ENCODE data around the gene MRPS18A.

MRPS18A gene

GRCh38 chr6:43718387-43719105, 31.0 kb upstream of the MRPS18A start:
- no peak for DNase-seq (ENCODE audit: low read depth, low spot score)
- no peak overlapping the region for H3K27ac ChIP-seq

GRCh38 chr6:43717822-43718221, 30.2 kb upstream of the MRPS18A start:
- H3K27ac ChIP-seq: no peak overlapping the region
- DNase-seq (ENCODE audit: low read depth, low spot score): no peak

DNA sequence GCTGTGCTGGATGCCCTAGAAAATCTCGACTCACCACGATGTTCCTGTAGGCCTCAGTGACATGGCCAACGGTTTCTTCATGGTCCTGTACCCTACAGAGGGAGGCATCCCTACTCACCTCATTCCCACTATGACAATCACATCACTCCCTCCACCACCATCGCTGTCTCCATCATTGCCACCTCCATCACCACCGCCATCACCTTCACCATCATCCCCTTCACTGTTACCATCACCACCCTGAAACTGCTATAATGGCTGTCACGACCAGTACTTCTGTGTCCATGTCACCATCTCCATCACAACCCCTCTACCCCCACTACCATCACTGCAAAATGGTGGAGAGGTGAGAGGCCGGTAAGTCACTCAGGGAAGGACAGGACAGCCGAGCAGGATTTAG, 29.8 kb upstream of the MRPS18A start:
- H3K27ac ChIP-seq: no peak overlapping the region

GRCh38 chr6:43716099-43716498, 28.5 kb upstream of the MRPS18A start:
- DNase-seq (ENCODE audit: low read depth, low spot score): no peak
- no peak overlapping the region for H3K27ac ChIP-seq

More for the DNA sequence above, 29.8 kb upstream of the MRPS18A start:
- no peak for DNase-seq (ENCODE audit: low read depth, low spot score)

DNA sequence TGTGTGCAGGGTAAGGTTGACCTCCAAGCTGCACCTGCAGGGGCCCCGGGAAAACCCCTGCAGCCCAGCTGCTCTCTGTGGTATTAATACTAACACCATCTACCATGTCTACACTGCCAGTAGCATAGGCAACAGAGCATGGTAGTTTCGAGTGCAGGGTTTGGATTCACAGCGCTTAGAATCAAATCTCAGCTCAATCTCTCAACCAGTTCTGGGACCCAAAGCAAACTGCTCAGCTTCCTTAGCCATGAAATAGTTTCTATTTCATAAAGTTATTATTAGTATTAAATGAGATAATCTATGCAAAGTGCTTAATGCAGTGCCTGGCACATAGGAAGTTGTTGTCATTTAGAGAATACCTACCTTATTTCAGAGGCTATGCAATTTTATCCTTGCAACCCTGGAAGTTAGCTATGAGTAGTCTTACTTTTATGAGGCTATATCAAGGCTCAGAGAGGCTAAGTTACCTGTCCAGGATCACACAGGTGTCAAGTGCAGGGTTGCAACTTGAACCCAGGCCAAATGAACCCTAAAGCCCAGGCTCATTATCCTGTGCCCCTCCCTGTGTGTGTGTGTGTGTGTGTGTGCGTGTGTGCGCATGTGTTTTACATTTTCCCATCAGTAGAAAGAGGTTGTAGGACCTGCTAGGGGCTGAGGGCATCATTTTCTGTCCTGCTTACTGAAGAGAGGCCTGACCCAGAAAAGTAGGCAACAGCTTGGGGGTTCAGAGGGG, 27.6 kb upstream of the MRPS18A start:
- DNase-seq (ENCODE audit: low read depth, low spot score): no peak
- H3K27ac ChIP-seq: no peak overlapping the region

- no peak for DNase-seq (ENCODE audit: low read depth, low spot score)
- no peak overlapping the region for H3K27ac ChIP-seq
Measured at GRCh38 chr6:43714311-43715055, 26.9 kb upstream of the MRPS18A start.

DNA sequence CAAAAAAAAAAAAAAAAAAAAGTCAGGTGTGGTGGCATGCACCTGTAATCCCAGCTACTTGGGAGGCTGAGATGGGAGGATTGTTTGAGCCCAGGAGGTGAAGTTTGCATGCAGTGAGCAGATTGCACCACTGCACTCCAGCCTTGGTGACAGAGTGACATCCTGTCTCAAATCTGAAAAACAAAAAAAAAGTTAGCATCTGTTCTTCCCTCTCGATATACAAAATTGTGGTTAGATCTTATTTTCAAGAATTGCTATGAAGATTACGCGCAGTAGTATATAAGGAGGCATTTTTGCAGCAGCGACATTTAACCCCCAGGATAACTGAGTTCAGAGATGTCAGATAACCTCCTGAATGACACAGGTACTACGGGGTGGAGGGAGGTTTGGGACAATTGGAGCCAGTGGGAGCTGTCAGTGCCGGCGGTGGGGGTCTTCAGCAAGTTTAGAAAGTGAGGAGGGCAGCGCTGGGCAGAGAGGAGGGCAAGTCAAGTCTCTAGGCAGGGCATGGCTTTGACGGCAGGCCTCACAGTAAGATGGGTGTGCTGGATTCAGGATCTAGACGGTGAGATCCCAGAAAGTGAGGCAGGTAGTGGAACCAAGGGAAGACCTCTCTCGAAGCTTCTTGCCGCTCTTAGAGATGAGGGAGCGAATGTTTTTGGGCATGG, 26.2 kb upstream of the MRPS18A start:
- no peak overlapping the region for H3K27ac ChIP-seq
- no peak for DNase-seq (ENCODE audit: low read depth, low spot score)

- no peak overlapping the region for H3K27ac ChIP-seq
- no peak for DNase-seq (ENCODE audit: low read depth, low spot score)
Measured at GRCh38 chr6:43712579-43712978, 25.0 kb upstream of the MRPS18A start.

- no peak overlapping the region for H3K27ac ChIP-seq
- DNase-seq (ENCODE audit: low read depth, low spot score): no peak
Measured at GRCh38 chr6:43710576-43710975, 23.0 kb upstream of the MRPS18A start.

GRCh38 chr6:43709654-43710303, 22.2 kb upstream of the MRPS18A start:
- no peak overlapping the region for H3K27ac ChIP-seq
- no peak for DNase-seq (ENCODE audit: low read depth, low spot score)

GRCh38 chr6:43708860-43709653, 21.5 kb upstream of the MRPS18A start:
- DNase-seq (ENCODE audit: low read depth, low spot score): no peak
- H3K27ac ChIP-seq: no peak overlapping the region

DNA sequence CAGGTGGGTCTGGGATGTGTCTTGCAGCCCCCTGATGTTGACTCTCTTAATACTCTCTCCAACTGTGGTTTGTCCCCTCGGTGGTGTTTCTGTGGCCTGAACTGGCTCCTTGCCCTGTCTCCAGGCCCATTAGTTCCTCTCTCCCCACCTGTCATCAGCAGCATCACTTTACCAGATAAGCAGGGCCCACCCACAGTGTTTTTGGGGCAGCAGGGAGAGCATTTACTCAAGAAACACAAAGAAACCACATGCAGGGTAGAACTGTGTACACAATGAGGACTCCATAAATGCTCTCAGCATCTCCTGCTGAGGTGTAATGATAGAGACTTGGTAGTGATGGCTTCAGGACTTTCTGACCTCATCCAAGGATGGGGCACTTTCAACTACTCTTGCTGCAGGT, 20.2 kb upstream of the MRPS18A start:
- H3K27ac ChIP-seq: no peak overlapping the region
- DNase-seq (ENCODE audit: low read depth, low spot score): no peak

- no peak for DNase-seq (ENCODE audit: low read depth, low spot score)
- H3K27ac ChIP-seq: no peak overlapping the region
Measured at GRCh38 chr6:43707269-43707668, 19.7 kb upstream of the MRPS18A start.

GRCh38 chr6:43706788-43707187, 19.2 kb upstream of the MRPS18A start:
- H3K27ac ChIP-seq: no peak overlapping the region
- DNase-seq (ENCODE audit: low read depth, low spot score): no peak

DNA sequence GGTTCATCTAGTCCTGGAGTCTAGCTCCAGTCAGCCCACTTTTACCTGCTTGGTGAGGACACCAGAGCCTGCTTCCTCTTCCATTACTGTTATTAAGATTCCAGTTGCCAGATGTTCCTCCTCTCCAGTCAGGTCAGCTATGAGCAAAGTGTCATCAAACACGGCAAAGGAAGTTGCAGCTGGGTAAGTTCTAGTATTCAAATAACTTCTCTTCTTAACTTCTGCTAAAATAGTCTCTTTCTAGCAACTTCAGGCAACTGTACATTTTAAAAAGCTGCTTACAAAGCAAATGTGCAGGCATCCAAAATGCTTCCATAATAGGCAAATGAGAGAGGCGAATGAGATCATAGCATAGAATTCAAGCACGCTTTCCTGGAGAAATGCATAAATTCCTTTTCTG, 18.4 kb upstream of the MRPS18A start:
- H3K27ac ChIP-seq: peak overlapping the region; percentile 57
- no peak for DNase-seq (ENCODE audit: low read depth, low spot score)

DNA sequence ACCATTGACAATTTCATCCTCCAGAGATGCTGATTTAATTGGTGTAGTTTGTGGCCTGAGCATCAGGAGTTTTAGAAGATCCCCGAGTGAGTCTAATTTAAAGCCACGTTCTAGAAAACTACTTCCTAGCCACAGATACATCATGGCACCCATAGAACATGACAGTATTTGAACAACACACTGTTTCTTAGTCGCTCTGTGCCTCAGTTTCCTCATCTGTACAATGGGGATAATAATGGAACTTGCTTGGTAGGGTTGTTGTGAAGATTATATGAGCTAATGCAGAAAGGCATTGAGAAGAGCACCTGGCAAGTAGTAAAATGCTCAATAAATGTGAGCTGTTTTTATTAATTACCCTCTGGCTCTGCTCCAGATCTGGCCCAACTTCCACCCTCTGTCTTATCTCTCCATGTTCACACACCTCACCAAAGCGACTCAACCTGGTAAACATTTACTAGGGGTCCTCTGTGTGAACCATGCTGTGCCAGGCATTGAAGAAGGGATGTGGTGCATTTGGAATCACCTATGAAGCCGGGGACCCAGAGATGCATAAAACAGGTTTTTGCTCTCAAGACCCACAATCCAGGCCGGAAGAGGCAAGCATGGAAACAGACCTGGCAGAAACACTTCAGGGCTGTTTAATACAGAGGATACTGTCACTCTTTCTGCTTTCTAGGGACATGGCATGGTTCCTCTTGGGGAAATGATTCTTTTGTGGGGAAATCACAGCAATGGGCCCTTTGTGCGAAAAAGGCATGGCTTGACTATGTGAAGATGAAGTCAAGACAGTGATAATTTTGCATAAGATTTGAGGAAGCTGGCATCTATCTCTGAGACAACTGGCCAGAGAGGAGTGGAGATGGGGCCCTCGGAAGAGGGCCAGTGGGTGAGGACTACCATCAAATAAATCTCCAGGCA, 16.2 kb upstream of the MRPS18A start:
- H3K27ac ChIP-seq: peak overlapping the region; percentile 65
- DNase-seq (ENCODE audit: low read depth, low spot score): no peak

GRCh38 chr6:43702534-43703440, 15.2 kb upstream of the MRPS18A start:
- DNase-seq (ENCODE audit: low read depth, low spot score): no peak
- H3K27ac ChIP-seq: peak overlapping the region; percentile 65
